Gastroesophageal sphincter (tissue), 3 donors: ENCODE results near the gene CCDC106.

Experiments
- CTCF ChIP-seq, 4 experiments: fragments of 200-600 bp in 2 of 4; fragments of 450-650 bp in 2 of 4; sonication (generic) in 1 of 4; IDR thresholded peaks; one replicate each; pipeline ENCODE4 v1.5.1; 2017 to 2019; ENCODE audit warnings: antibody characterized with exemption in 4 of 4, mild to moderate bottlenecking in 2 of 4, moderate library complexity in 2 of 4
- EP300 ChIP-seq: sonication (generic); formaldehyde crosslinking; IDR thresholded peaks from one replicate; pipeline ENCODE4 v1.6.1; 2017; ENCODE audit warnings: antibody characterized with exemption, mild to moderate bottlenecking

- peak in 1 of 4 experiments; percentile 10 for TF ChIP-seq CTCF (IDR thresholded peaks at IDR 0.05)
- TF ChIP-seq EP300: no peak
These were observed 27.0 kb downstream of the CCDC106 start, which contains the start of gene EPN1 for GRCh38 chr19:55674841-55675660.
